GM18907 (cell line): ENCODE measurements around the gene FOXO3.
"Not testable (repeated sequence)": the region's sequence is repeated elsewhere in the genome, so short reads cannot be mapped to it uniquely, and the experiment has no call there.

Experiments
- ATAC-seq: cut with Tn5 transposase; IDR thresholded peaks from one replicate; pipeline ENCODE4 v1.9.1; 2021; ENCODE audit warnings: mild to moderate bottlenecking, moderate library complexity; ENCODE audit not compliant: unreplicated experiment

Gene FOXO3

DNA sequence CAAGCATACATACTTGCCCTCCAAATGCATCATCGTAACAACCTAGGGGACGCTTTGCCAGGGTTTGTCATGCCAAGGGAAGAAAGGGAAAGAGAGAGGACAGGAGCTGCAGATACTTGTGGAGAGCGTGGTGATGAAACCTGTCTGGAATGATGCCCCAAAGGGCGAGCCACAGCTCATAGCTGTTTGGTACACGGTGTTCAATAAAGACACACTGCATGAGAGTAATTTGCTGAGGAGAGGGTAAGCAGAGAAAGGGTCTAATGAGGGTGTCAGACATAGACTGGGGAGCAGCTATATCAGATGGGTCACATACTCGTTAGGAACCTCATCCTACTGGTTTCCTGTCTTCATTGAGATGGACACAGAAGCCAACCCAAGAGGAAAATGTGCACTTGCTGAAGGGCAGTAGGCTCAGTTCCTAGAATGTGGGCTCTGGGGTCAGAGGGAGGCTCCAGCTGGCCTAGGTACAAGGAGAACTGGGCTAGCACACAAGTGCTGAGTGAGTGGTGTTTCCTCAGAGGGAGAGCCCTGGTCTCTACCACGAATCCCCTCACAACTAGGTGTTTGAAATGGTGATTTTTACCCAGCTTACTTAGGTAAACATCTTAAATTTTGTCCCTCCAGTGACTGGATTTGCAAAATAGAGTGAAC lies 5.2 kb upstream of the FOXO3 start:
- ATAC-seq = no peak

DNA sequence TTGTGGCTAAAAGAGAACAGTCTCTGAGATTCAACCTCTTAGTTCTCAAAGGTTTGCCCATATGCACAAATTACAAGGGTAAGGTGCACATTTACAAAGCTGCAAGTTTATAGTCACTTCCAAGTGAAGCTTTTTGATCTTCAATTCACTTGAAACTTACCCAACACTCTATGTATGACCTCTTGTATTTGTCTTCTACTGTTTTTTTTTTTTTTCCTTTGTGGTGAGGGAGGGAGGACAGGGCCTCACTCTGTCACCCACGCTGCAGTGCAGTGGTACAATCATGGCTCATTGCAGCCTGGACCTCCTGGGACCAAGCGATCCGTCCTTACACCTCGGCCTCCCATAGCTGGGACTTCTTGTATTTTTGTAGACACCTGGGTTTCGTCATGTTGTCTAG lies 4.5 kb upstream of the FOXO3 start:
- no peak for ATAC-seq

DNA sequence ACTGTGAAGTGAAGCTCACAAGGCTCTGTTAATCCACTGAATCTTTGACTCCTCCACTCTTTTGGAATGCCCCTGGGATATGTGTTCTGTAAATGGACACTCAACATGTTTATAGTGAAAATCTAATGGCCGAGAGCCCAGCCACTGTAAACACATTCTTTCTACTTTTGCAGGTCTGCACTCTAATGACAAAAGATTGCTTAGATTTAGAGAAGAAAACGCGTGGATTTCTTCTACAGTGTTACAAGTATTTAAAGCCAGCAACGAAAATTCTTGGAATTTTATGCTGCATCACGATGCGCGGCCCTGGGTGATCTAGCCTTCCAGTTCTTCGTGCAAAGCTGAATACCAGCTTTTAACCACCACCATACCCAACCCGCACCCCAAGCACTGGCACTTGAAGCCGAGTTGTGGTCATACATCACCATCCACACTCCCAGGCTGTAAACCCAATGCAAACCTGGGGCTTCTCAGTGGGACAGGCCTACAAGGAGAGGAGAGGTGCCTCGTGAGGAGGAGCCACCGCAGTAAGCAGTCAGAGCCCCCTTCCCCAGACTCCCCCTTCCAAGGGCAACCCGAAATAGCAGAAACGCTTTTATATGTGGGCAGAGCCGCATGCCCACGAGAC lies 3.7 kb upstream of the FOXO3 start:
- ATAC-seq = no peak

DNA sequence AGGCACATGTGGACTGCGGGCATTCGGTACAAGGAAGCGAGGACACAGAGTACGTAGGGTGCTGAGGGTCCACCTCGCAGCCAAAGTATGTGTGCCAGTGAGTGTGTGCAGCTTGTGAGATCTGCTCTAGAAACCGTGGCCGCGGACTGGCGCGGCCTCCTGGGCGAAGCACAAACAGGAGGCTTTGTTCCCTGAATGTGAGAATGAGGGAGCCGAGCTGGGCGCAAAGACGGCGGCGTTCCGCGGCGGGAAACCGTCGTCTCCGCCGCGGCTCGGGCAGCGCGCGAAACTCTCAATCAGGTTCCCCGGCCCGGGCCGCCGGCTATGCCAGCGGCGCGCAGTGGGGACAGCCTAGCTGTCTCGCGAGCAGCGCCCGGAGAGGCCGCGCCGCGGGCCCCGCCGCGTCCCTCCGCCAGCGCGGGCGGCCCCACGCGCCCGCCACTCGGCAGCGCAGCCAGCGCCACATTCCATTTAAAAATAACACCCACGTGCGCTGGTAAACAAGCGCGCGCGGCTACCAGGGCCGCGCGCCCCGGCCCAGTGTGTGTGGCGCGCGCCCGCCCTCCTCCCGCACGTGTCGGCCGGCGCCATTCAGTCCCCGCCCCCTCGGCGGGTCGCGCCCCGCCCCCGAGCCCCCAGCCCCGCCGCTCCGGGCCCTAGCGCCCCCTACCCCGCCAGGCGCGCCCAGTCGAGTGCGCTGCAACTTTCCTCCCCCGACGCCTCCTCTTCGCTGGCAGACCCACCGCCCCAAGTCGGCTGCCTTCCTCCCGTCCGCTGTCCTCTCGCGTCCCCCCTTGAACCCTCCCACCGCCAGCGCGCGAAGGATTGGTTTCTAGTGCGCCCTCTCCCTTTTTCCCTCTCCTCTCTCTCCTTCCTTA lies 3.0 kb upstream of the FOXO3 start:
- no peak for ATAC-seq

DNA sequence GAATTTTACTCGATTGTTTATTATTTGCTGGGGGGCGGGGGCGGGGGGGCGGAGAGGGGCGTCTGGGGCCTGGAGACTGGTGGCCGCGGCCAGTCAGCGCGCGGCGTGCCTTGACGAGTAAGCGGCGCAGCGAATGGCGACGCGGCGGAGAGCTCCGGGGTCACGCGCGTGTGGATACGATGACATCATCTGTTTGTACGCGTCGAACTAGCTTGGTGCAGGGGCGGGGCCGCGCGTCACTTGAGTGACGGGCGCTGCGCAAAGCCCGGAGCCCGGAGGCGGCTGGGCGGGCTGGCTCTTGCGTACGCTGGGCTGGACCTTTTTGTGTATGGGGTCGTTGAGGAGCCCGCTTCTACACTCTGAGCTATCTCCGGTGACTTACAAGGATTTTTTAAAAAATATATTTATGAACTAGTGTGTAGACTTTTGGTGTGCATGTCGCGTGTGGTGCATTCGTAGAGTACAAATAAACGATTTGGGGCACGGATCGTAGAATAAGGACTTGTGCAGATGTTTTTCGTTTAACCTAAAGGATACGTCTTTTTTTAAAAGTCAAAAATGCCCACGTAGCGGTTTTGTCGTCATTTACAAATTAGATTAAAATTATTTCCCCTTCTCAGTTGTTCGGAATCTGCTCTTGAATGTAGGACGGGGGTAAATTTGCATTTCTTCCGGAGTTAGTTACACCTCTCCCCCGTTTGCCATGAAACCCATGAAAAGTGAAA lies 2.2 kb upstream of the FOXO3 start:
- peak; percentile 64 for ATAC-seq

DNA sequence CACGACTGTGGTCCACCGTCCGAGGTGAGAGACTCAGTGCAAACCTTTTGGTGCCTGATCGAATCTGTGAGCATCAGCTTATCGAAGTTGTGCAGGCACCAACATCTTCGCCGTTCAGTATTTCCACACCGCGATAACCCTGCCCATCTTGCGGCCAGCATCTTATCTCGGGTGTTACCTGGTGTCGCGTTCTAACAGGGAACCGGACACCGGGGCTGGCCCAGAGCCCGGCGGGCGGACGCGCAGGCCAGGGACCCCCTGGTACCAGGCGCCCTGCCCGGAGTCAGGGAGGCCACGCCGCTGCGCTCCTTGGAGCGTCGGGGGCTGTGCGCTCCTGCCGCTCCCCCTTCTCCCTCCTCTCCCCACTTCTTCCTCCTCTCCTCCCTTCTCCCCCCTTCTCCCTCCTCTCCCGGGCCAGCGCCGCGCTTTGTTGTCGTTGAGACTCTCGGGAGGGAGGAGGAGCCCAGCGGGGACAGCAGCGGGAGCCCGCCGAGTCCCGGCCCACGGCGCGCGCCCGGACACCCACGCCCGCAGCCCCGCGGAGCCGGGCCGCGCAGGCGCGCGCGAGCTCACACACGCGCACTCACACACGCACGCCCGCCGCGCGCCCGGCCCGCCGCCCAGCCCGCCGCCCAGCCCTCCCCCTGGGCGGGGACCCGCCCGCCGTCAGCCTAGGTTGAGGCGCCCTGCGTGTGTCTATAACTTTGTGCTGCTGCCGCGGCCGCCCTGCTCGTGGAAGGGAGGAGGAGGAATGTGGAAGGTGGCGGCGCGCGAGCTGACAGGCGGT lies 1.4 kb upstream of the FOXO3 start:
- ATAC-seq = peak; percentile 45

DNA sequence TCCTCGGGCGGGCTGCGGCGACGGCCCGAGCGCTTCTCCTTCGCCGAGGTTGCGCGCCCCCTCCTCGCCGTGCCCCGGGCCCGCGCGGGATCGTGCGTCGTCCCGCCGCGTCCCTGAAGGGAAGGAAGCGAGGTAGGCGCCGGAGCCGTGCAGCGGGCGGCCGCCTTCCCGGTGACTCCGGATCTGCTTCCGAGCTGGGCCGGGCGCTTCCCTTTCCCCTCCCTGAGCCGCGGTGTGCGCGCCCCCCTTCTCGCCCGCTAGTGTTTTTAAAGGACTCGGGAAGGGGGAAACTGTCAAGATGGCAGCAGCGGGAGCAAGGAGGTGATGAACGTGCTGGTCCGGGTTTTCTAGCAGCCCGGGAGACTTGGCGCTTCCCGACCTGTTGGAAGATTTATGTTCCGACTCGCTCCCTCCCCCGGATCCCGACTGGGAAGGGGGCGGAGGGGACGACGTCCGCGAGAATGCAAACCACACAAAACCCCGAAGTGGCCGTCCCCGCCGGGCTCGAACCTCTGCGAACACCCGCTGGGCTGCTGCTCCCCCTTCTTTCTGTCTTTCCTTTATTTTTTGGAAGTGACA lies 744 bp upstream of the FOXO3 start:
- ATAC-seq = peak; percentile 3

DNA sequence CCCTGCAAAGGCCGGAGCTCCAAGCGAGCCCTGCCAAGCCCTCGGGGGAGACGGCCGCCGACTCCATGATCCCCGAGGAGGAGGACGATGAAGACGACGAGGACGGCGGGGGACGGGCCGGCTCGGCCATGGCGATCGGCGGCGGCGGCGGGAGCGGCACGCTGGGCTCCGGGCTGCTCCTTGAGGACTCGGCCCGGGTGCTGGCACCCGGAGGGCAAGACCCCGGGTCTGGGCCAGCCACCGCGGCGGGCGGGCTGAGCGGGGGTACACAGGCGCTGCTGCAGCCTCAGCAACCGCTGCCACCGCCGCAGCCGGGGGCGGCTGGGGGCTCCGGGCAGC lies 561 bp downstream of the FOXO3 start:
- not testable (repeated sequence) for ATAC-seq

DNA sequence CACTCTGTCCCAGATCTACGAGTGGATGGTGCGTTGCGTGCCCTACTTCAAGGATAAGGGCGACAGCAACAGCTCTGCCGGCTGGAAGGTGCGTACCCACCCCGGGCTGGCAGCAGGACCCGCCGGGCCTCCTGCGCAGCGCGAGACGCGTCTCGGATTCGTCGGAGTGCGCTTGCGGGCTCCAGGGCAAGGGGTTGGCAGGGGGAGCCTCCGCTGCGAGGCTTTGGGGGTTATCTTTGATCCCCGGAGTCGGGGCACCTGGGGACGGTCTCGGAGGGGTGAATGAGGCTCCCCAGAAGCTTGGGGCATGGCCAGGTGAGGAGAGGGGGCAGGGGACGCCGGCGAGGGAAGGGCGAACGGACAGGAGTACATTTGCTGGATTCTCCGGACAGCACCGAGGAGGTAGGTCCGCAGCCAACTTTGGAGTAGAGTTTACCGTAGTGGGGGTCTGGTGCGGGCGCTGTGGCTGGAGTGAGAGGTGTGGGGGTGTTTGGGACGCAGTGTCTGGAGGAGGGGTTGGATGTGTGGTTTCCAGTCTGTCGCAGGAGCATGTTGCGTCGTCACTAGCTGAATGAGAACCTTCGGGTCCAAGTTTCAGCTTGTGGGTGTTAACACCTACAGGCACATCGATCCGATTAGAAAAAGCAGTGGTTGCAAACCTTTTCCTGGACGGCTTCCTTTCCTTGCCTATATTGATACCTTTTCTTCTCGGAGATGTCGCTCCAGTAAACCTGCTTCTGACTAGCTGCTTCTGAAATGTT lies 1.2 kb downstream of the FOXO3 start:
- ATAC-seq = no peak

DNA sequence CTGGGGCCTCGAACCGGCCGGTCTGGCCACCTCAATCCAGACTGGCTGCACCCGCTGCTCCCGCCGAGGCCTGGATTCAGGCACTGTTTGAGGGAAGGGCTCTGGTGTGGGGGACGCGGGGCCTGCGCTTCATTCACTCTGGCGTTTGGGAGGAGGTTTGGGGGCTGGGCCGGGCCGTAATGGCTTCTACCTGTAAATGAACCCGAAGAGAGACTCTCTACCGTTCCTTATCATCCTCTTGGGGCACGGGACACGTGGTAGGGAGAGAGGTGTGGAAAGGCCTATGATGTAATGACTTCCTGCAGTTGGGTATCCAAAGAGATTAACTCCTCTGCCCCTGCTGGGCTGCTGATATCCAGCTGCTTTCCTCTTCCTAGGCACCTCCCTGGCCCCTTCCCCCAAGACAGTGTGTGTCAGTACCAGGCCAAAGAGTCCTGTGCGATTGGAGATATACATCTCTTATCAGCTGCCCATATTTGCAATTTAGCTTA lies 1.8 kb downstream of the FOXO3 start:
- ATAC-seq = no peak

DNA sequence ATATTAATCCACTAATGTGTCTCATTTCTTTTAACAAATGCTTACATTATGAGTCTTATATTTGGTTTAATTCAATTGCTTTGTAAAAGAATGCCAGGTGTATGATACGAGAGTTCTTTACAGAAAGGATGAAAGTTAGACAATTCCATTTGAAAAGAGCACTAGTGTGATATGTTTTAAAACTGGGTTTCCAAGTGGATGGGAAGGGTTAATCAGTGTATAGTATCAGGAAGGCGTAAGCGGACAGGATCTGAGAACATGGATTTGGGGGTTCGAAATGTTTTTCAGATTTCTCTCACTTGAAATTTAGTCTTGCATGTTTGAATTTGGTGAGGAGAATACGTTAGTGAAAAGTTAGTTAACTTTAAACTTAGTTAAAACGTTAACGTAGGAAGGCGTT lies 2.6 kb downstream of the FOXO3 start:
- no peak for ATAC-seq

DNA sequence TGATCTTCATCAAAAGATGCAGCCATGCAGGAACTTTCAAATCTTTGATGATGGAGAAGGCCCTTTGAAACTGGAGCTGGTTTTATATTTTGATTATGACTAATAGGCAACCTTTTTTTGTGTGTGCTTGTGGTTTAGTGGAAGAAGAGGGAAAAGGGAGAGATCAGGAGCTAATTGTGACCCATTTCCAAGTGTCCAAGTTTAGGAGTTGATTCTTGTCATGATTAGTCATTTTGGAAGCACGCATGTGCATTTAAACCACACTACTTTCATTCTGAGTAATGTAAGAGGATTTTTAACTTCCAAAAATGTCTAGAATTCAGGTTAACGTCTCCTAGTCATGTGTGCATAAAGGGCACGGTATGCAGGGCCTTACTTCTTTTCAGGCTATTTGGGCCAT lies 3.5 kb downstream of the FOXO3 start:
- no peak for ATAC-seq

DNA sequence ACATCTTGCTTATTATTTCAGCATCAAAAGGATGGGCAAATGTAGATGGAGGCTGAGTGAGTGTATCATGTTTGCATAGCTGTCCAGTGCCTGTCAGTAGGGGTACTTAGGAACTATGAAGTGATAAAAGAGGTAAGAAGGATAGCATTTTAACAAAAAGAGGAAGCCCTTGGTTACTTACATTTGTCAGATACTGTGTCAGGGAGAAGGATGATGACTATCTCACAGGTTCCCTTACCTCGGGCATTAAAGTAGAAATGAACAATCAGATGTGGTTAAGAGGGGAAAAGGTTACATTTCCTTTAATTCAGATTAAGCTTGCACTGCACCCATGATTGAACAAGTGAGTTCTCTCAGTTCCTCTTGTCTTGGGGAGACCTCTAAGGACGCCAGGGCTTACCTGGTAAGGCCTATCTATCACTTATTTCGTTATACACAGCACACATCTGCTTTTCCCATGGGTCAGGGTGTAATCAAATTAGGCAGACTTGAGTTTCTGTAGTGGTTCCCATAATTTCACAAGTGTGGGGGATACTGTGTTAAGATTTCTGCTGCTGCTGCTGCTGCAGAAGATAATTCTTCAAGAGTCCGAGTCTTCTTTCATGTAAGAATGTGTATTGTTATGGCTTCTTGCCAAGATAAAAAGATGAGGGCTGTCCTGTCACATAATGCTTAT lies 4.5 kb downstream of the FOXO3 start:
- peak; percentile 80 for ATAC-seq

DNA sequence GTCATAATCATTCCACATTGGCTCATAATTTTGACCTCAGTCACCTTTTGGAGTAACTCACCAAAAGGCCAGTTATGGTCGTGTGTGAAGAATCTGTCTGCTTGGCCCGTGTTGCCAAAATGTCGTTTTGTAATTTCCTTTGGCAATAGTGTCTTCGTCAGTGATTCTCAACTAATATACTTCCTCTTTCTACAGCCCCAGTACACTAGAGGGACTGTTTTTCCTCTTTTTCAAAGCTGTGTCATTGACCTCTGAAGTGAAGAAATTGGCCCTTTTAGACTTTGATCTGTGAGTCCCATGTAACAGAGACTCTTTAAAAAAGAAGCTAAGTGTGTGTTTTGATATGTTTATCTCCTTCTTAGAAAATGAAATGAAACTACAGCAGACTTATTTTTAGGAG lies 5.2 kb downstream of the FOXO3 start:
- ATAC-seq = peak; percentile 38

DNA sequence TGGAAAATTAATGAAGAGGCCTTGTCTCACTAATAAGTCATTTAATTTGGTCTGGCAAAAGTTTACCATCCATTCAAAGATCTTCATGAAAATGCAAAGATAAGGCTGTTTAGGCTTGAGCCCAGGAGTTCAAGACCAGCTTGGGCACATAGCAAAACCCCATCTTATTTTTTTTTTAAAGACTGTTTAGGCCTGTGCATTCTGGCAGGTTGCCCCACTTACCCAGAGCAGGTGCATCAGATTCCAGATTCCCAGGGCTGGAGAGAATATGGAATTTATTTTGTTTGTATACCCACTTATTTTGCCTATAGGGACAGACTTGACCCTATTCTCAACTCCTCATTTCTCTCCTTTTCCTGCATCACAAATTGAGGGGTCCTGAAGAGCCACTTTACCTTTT lies 5.7 kb downstream of the FOXO3 start:
- ATAC-seq = no peak

DNA sequence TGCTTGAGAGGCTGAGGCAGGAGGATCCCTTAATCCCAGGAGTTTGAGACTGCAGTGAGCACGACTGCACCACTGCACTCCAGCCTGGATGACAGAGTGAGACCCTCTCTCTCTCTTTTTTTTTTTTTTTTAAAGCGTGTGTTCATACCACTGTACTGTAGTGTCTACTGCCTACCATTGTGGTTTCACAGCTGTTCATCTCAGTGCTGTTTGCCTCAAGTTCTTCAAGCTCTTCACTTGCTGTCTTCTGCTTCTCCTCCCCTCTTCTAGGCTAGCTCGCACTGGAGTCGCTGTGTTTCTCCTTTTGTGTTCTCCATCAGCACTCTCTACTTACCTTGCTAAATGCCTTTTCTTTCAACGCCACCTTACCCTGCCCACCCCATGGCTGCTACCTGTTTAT lies 7.4 kb downstream of the FOXO3 start:
- ATAC-seq = no peak

DNA sequence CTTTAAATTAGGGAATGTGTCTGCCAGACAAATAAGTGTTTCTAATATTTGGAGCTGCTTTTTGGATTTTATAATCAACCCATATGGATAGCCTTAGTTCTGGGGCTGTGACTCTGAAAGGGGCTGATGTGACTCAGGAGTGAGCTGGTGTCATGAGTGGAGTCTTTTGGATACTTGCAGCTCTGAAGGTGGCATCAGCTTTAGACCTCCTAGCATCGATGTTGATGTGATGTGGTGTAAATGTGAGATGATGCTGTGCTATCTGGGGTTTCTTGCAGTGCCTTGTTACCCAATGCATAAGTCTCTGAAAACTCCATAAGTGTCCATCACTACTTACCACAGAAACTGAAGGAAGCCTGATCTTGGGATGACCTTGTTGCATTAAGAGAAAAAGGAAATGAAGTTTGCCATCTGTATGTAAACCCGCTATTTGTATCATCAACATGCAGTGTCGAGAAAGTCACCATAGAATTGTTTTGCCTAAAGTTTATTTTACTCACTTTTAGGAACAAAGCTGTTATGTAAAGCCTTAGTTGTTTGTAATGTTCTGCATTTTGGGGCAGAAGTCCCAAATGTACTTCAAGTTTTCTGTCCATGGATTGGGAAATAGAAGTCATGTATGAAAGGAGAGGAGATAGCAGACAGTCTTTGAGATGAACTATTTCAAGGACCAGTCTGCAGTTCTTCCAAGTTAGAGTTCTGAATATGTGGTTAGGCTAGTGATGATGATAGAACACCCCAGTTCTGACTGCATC lies 8.0 kb downstream of the FOXO3 start:
- ATAC-seq = no peak

DNA sequence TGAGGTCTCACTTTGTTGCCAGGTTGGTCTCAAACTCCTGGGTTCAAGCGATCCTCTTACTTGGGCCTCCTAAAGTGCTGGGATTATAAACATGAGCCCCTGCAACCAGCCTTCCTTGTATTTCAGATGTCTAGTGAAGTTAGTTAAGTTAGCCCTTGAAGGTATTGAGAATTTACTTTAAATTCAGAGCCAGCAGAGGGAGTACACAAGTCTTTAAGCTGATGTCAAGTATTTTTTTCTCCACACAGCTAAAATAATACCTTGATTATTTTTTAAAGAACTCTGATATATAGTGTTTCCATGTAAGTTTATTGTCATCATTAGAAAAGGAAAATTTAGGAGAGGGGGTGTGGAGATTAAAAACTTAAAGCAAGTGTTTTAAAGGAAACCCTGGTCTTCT lies 9.8 kb downstream of the FOXO3 start:
- ATAC-seq = no peak
